Adrenal gland (tissue), 5 donors: ENCODE measurements around the gene PYY.

Experiments used
- POLR2A ChIP-seq, 2 donors: fragments of 450-650 bp; IDR thresholded peaks; one replicate each; pipeline ENCODE4 v1.6.1; 2017; ENCODE audit warnings: antibody characterized with exemption in 2 of 2, mild to moderate bottlenecking in 2 of 2, moderate library complexity in 1 of 2
- TF ChIP-seq, protein P1 (sequence below), 6 experiments: fragments of 450-650 bp in 4 of 6; fragments of 200-600 bp in 2 of 6; sonication (generic) in 1 of 6; IDR thresholded peaks; 1 replicate in 5 of 6; 2 replicates in 1 of 6; pipeline versions ENCODE4 v1.5.1 to v1.8.0; 2016 to 2021; ENCODE audit warnings: antibody characterized with exemption in 6 of 6, mild to moderate bottlenecking in 2 of 6, moderate library complexity in 1 of 6
- donor health status: DM: no; HTN: no; CAD: no.

DNA sequence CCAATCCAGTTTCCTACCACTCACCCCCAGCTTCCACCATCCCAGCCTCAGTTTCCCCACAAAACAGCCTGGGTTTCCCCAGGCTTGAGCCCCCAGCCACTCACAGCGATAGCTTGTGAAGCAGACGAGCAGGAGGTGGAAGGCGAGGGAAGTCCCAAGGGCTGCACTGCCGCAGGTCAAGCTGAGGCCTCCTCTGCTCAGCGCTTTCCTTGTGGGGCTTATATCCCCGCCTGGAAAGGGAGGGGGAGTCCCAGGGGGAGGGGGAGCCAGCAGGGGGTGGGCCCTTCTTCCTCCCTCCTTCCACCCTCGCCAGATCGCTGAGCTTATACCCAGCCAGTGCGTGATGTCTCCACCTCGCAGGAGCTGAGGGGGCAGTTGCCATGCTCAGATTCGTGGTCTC lies at the start of gene PYY:
- TF ChIP-seq, protein P1, sequence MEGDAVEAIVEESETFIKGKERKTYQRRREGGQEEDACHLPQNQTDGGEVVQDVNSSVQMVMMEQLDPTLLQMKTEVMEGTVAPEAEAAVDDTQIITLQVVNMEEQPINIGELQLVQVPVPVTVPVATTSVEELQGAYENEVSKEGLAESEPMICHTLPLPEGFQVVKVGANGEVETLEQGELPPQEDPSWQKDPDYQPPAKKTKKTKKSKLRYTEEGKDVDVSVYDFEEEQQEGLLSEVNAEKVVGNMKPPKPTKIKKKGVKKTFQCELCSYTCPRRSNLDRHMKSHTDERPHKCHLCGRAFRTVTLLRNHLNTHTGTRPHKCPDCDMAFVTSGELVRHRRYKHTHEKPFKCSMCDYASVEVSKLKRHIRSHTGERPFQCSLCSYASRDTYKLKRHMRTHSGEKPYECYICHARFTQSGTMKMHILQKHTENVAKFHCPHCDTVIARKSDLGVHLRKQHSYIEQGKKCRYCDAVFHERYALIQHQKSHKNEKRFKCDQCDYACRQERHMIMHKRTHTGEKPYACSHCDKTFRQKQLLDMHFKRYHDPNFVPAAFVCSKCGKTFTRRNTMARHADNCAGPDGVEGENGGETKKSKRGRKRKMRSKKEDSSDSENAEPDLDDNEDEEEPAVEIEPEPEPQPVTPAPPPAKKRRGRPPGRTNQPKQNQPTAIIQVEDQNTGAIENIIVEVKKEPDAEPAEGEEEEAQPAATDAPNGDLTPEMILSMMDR (IDR thresholded peaks at IDR 0.05) = no peak
- no peak for TF ChIP-seq POLR2A (IDR thresholded peaks at IDR 0.05)
